Measurements from ENCODE around the gene CTXN1. TPM values are rescaled to one million over a fixed set of nuclear protein-coding genes. Genes with fewer than 3 reads are reported as not detected.

CTXN1 gene
- total RNA-seq, 6 experiments from 2014 or later, result 5.0 to 14.0 (median 5.4) TPM

- Mint-ChIP-seq H3K27me3 (ENCODE audit: insufficient read depth) (no peaks in the 10 kb centered on the region; the same call in 1 of the 2 replicates), H3K4me1 (ENCODE audit: low read depth) (peaks cover 12% of the 10 kb centered on the region), H3K4me3 (no peak overlapping the region), H3K36me3 (ENCODE audit: low read depth) (no peaks in the 10 kb centered on the region; the same call in 1 of the 2 replicates), H3K9me3 (no peaks in the 10 kb centered on the region), H3K27ac (no peak overlapping the region)
- DNase-seq, result no peak
- TF ChIP-seq CTCF (IDR thresholded peaks at IDR 0.05), result no peak
These were observed 29.8 kb upstream of the CTXN1 start for GRCh38 chr19:7955696-7956095.

GRCh38 chr19:7953576-7953975, 27.6 kb upstream of the CTXN1 start:
- Mint-ChIP-seq H3K4me1 (ENCODE audit: low read depth) (peaks cover 12% of the 10 kb centered on the region), H3K9me3 (no peaks in the 10 kb centered on the region), H3K36me3 (ENCODE audit: low read depth) (no peaks in the 10 kb centered on the region; the same call in 1 of the 2 replicates), H3K27ac (no peak overlapping the region), H3K27me3 (ENCODE audit: insufficient read depth) (no peaks in the 10 kb centered on the region; the same call in 1 of the 2 replicates), H3K4me3 (no peak overlapping the region)
- TF ChIP-seq CTCF (IDR thresholded peaks at IDR 0.05), result no peak
- no peak for DNase-seq

- Mint-ChIP-seq H3K27ac (peak overlapping the region; percentile 61), H3K9me3 (no peaks in the 10 kb centered on the region), H3K4me3 (no peak overlapping the region), H3K36me3 (ENCODE audit: low read depth) (no peaks in the 10 kb centered on the region; the same call in 1 of the 2 replicates), H3K27me3 (ENCODE audit: insufficient read depth) (no peaks in the 10 kb centered on the region; the same call in 1 of the 2 replicates), H3K4me1 (ENCODE audit: low read depth) (peaks cover 12% of the 10 kb centered on the region)
- peak; percentile 31 for DNase-seq
- TF ChIP-seq CTCF (IDR thresholded peaks at IDR 0.05), result no peak
These were observed 27.1 kb upstream of the CTXN1 start for GRCh38 chr19:7953060-7953459.

- no peak overlapping the region for H3K4me3 Mint-ChIP-seq
- H3K27me3 Mint-ChIP-seq (ENCODE audit: insufficient read depth), result peaks cover 6% of the 10 kb centered on the region; the same call in 1 of the 2 replicates
- H3K4me1 Mint-ChIP-seq (ENCODE audit: low read depth), result peaks cover 15% of the 10 kb centered on the region
- no peaks in the 10 kb centered on the region for H3K9me3 Mint-ChIP-seq
- H3K36me3 Mint-ChIP-seq (ENCODE audit: low read depth), result no peaks in the 10 kb centered on the region
- no peak overlapping the region for H3K27ac Mint-ChIP-seq
- TF ChIP-seq CTCF (IDR thresholded peaks at IDR 0.05), result no peak
- DNase-seq, result peak; percentile 11
These were observed 22.0 kb upstream of the CTXN1 start for GRCh38 chr19:7947939-7948338.

- peaks cover 8% of the 10 kb centered on the region; the same call in 1 of the 2 replicates for H3K36me3 Mint-ChIP-seq (ENCODE audit: low read depth)
- DNase-seq, result peak; percentile 85
- peaks cover 24% of the 10 kb centered on the region for H3K4me1 Mint-ChIP-seq (ENCODE audit: low read depth)
- H3K27ac Mint-ChIP-seq, result peak overlapping the region; percentile 98
- peak overlapping the region; percentile 97 for H3K4me3 Mint-ChIP-seq
- peaks cover 6% of the 10 kb centered on the region; the same call in 1 of the 2 replicates for H3K27me3 Mint-ChIP-seq (ENCODE audit: insufficient read depth)
- TF ChIP-seq CTCF (IDR thresholded peaks at IDR 0.05), result peak; percentile 98
- H3K9me3 Mint-ChIP-seq, result no peaks in the 10 kb centered on the region
These were observed 18.3 kb upstream of the CTXN1 start for GRCh38 chr19:7944177-7944761.
